MM.1S (cell line): ENCODE results near the gene TEX9.
"Not testable (repeated sequence)": the region's sequence is repeated elsewhere in the genome, so short reads cannot be mapped to it uniquely, and the experiment has no call there.

ENCODE experiments used
- EZH2 ChIP-seq: fragments of 300-600 bp; sonication (generic); optimal IDR thresholded peaks from 2 replicates; pipeline ENCODE3; 2017; ENCODE audit warnings: low read depth, mild to moderate bottlenecking, antibody characterized with exemption, low read length, mixed read lengths
- EZH2phosphoT487 ChIP-seq: fragments of 300-600 bp; sonication (generic); IDR thresholded peaks from 2 replicates; pipeline ENCODE4 v1.6.1; 2018; ENCODE audit warnings: antibody characterized with exemption, low read length
- TF ChIP-seq, protein P1 (sequence below): fragments of 300-600 bp; sonication (generic); IDR thresholded peaks from 2 replicates; pipeline ENCODE4 v1.5.1; 2016; ENCODE audit warnings: antibody characterized with exemption, low read length, mixed read lengths

DNA sequence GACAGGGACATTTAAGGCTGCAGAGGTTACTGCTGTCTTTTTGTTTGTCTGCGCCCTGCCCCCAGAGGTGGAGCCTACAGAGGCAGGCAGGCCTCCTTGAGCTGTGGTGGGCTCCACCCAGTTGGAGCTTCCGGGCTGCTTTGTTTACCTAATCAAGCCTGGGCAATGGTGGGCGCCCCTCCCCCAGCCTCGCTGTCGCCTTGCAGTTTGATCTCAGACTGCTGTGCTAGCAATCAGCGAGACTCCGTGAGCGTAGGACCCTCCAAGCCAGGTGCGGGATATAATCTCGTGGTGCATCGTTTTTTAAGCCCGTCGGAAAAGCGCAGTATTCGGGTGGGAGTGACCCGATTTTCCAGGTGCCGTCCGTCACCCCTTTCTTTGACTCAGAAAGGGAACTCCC, 48.7 kb upstream of the TEX9 start:
- TF ChIP-seq, protein P1, sequence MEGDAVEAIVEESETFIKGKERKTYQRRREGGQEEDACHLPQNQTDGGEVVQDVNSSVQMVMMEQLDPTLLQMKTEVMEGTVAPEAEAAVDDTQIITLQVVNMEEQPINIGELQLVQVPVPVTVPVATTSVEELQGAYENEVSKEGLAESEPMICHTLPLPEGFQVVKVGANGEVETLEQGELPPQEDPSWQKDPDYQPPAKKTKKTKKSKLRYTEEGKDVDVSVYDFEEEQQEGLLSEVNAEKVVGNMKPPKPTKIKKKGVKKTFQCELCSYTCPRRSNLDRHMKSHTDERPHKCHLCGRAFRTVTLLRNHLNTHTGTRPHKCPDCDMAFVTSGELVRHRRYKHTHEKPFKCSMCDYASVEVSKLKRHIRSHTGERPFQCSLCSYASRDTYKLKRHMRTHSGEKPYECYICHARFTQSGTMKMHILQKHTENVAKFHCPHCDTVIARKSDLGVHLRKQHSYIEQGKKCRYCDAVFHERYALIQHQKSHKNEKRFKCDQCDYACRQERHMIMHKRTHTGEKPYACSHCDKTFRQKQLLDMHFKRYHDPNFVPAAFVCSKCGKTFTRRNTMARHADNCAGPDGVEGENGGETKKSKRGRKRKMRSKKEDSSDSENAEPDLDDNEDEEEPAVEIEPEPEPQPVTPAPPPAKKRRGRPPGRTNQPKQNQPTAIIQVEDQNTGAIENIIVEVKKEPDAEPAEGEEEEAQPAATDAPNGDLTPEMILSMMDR: not testable (repeated sequence)
- TF ChIP-seq EZH2, EZH2phosphoT487: not testable (repeated sequence)
